B cell (primary cell): ENCODE measurements around the gene ASPN. TPM values are rescaled to one million over a fixed set of nuclear protein-coding genes. Genes with fewer than 3 reads are reported as not detected.

Source experiments
- ATAC-seq: fragments of 200-7000 bp; cut with Tn5 transposase; one replicate; pipeline ENCODE4 v1.10.0; 2021; ENCODE audit warnings: low read depth, mild to moderate bottlenecking, moderate number of reproducible peaks, moderate library complexity
- CTCF ChIA-PET: fragments of 350-600 bp; sonication (Branson Sonifier 250); formaldehyde crosslinking; loops from one replicate; lab custom pipeline; 2021; ENCODE audit warnings: antibody characterized with exemption, inconsistent platforms; lab: Charles Lee
- POLR2A ChIA-PET: fragments of 350-600 bp; sonication (Branson Sonifier 250); formaldehyde crosslinking; loops from one replicate; lab custom pipeline; 2021; ENCODE audit warnings: antibody characterized with exemption; lab: Charles Lee
- DNase-seq: peaks from one replicate; pipeline ENCODE4 v3.0.0; 2013
- H2AFZ ChIP-seq: 2 replicates; pipeline ENCODE4 v1.6.1; 2012; ENCODE audit warnings: mild to moderate bottlenecking, low read depth, low read length; ENCODE audit not compliant: insufficient read depth, poor library complexity, severe bottlenecking
- H3K27ac ChIP-seq, 2 donors: 1 replicate in 1 of 2; 2 replicates in 1 of 2; pipeline ENCODE4 v1.5.1; 2012 to 2013; ENCODE audit warnings: low read length in 2 of 2, mild to moderate bottlenecking in 2 of 2, moderate library complexity in 1 of 2
- H3K27me3 ChIP-seq, 4 experiments: fragments of 200-600 bp in 1 of 4; sonication (generic) in 1 of 4; replicated peaks in 1 of 4; 1 replicate in 2 of 4; 2 replicates in 2 of 4; pipeline versions ENCODE4 v1.6.1 to v1.7.0; 2013 to 2016; ENCODE audit warnings: low read length in 3 of 4, mild to moderate bottlenecking in 2 of 4, mixed read lengths in 1 of 4, moderate library complexity in 1 of 4; ENCODE audit not compliant: insufficient read depth in 4 of 4, control insufficient read depth in 3 of 4; ENCODE audit errors: control extremely low read depth in 1 of 4
- H3K36me3 ChIP-seq, 2 experiments: replicated peaks in 1 of 2; 1 replicate in 1 of 2; 2 replicates in 1 of 2; pipeline versions ENCODE4 v1.6.1 to v1.7.1; 2013; ENCODE audit warnings: low read length in 1 of 2; ENCODE audit not compliant: insufficient read depth in 2 of 2, control insufficient read depth in 1 of 2; ENCODE audit errors: control extremely low read depth in 1 of 2, extremely low read depth in 1 of 2
- H3K4me1 ChIP-seq, 2 donors: fragments of 200-600 bp in 1 of 2; sonication (generic) in 1 of 2; 1 replicate in 1 of 2; 2 replicates in 1 of 2; pipeline versions ENCODE4 v1.5.1 to v1.6.1; 2013 to 2017; ENCODE audit warnings: low read length in 2 of 2; ENCODE audit not compliant: control insufficient read depth in 2 of 2, insufficient read depth in 2 of 2
- H3K4me2 ChIP-seq: replicated peaks from 2 replicates; pipeline ENCODE3; 2012; ENCODE audit warnings: mild to moderate bottlenecking, low read depth, low read length; ENCODE audit not compliant: poor library complexity, severe bottlenecking
- H3K4me3 ChIP-seq, 5 experiments: fragments of 200-600 bp in 1 of 5; sonication (generic) in 1 of 5; 1 replicate in 3 of 5; 2 replicates in 2 of 5; pipeline versions ENCODE4 v1.5.1 to v1.7.0; 2011 to 2016; ENCODE audit warnings: low read length in 4 of 5, mild to moderate bottlenecking in 4 of 5, low read depth in 2 of 5, control low read depth in 1 of 5, moderate library complexity in 1 of 5; ENCODE audit not compliant: insufficient read depth in 1 of 5; ENCODE audit errors: control extremely low read depth in 1 of 5, extremely low read depth in 1 of 5
- H3K79me2 ChIP-seq: fragments of 200-600 bp; sonication (generic); one replicate; pipeline ENCODE4 v1.6.0; 2016; ENCODE audit warnings: low read length; ENCODE audit not compliant: control insufficient read depth, insufficient read depth
- H3K9ac ChIP-seq: fragments of 200-600 bp; sonication (generic); 2 replicates; pipeline ENCODE4 v1.6.1; 2017; ENCODE audit warnings: mild to moderate bottlenecking, low read length, moderate library complexity
- H3K9me3 ChIP-seq, 3 donors: one replicate each; pipeline versions ENCODE4 v1.6.1 to v1.7.1; 2013; ENCODE audit warnings: low read length in 2 of 3; ENCODE audit not compliant: control insufficient read depth in 2 of 3, insufficient read depth in 1 of 3; ENCODE audit errors: control extremely low read depth in 1 of 3
- H4K20me1 ChIP-seq: 2 replicates; pipeline ENCODE4 v1.6.0; 2012; ENCODE audit warnings: mild to moderate bottlenecking, low read length; ENCODE audit not compliant: insufficient read depth, control insufficient read depth, poor library complexity, severe bottlenecking
- H3K27ac Mint-ChIP-seq: one replicate; pipeline ENCODE4 v1.8.0; 2021; ENCODE audit warnings: mixed read lengths
- H3K27me3 Mint-ChIP-seq: one replicate; pipeline ENCODE4 v1.8.0; 2021; ENCODE audit warnings: mixed read lengths
- H3K4me1 Mint-ChIP-seq: one replicate; pipeline ENCODE4 v1.8.0; 2021; ENCODE audit warnings: mixed read lengths
- H3K4me3 Mint-ChIP-seq: one replicate; pipeline ENCODE4 v1.8.0; 2021; ENCODE audit warnings: mixed read lengths
- H3K9me3 Mint-ChIP-seq: one replicate; pipeline ENCODE4 v1.8.0; 2022; ENCODE audit warnings: mixed read lengths; ENCODE audit not compliant: insufficient read depth
- EZH2 ChIP-seq: IDR thresholded peaks from 2 replicates; pipeline ENCODE4 v1.6.1; 2012; ENCODE audit warnings: borderline replicate concordance, low read depth, mild to moderate bottlenecking, moderate library complexity, low read length; ENCODE audit not compliant: insufficient read depth, poor library complexity, severe bottlenecking
- WGBS: methylation state at CpG from one replicate; pipeline ENCODE4 v1.1.5; 2013; ENCODE audit warnings: missing lambda C conversion rate; ENCODE audit not compliant: insufficient coverage; 5-methylcytosine and 5-hydroxymethylcytosine counted together
- intact Hi-C: fragments of 100-400 bp; cut with micrococcal nuclease; formaldehyde crosslinking; loops from one replicate; pipeline ENCODE4 v1.10.0; 2022
- polyA plus RNA-seq: library from polyadenylated mRNA; depleted of rRNA; stranded (reverse); fragments of >200 nt; gene quantifications from 2 replicates; pipeline ENCODE4 v1.2.3, GENCODE V29; 2012
- total RNA-seq, 2 donors: library from RNA; stranded (reverse); fragments of 120-200 nt in 1 of 2; gene quantifications; 1 replicate in 1 of 2; 2 replicates in 1 of 2; pipeline versions ENCODE4 v1.2.3 to v1.2.4, GENCODE V29; 2013 to 2022
- TF ChIP-seq, protein P1 (sequence below): fragments of 200-600 bp; IDR thresholded peaks from one replicate; pipeline ENCODE4 v1.8.0; 2022; ENCODE audit warnings: antibody characterized with exemption, mild to moderate bottlenecking

ASPN gene
- total and polyA plus RNA-seq, 2 donors (not counting 1 experiment from before 2014, with no cell fraction given) = not detected

DNA sequence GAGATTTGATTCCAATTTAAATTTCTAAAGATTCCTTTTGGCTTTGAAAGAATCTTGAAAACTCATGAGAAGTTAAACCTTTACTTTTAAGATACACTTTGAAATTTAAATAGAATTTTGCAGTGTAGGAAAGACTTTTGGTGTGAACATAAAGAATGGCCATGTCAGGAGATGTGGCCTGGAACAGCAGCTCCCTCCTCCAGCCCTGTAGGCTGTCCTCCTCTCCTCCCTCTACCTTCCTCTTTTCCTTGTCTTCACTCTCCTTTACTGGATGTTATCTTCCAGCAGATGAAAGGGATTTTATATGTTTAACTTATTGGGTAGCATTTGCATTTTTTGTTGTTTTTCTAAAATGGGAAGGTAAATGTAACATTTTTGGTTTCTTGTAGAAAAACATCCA, 18.9 kb downstream of the ASPN start:
- ATAC-seq = no peak
- H3K4me1 Mint-ChIP-seq = no peaks in the 10 kb centered on the region
- ChIA-PET CTCF (no interaction called here), POLR2A (no interaction called here)
- no peak overlapping the region for H3K4me2 ChIP-seq
- H3K27ac Mint-ChIP-seq = no peak overlapping the region
- no peak overlapping the region for H3K9ac ChIP-seq
- DNase-seq = no peak
- H3K9me3 Mint-ChIP-seq = no peaks in the 10 kb centered on the region
- no peaks in the 10 kb centered on the region for H3K4me1 ChIP-seq
- H3K27me3 Mint-ChIP-seq = no peaks in the 10 kb centered on the region
- no peaks in the 10 kb centered on the region for H3K36me3 ChIP-seq
- intact Hi-C loops = no loop called here
- H3K27ac ChIP-seq = no peak overlapping the region
- no peaks in the 10 kb centered on the region for H3K79me2 ChIP-seq
- no peaks in the 10 kb centered on the region for H3K9me3 ChIP-seq
- TF ChIP-seq, protein P1, sequence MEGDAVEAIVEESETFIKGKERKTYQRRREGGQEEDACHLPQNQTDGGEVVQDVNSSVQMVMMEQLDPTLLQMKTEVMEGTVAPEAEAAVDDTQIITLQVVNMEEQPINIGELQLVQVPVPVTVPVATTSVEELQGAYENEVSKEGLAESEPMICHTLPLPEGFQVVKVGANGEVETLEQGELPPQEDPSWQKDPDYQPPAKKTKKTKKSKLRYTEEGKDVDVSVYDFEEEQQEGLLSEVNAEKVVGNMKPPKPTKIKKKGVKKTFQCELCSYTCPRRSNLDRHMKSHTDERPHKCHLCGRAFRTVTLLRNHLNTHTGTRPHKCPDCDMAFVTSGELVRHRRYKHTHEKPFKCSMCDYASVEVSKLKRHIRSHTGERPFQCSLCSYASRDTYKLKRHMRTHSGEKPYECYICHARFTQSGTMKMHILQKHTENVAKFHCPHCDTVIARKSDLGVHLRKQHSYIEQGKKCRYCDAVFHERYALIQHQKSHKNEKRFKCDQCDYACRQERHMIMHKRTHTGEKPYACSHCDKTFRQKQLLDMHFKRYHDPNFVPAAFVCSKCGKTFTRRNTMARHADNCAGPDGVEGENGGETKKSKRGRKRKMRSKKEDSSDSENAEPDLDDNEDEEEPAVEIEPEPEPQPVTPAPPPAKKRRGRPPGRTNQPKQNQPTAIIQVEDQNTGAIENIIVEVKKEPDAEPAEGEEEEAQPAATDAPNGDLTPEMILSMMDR = no peak
- TF ChIP-seq EZH2 = no peak
- H3K4me3 ChIP-seq = no peak overlapping the region
- H2AFZ ChIP-seq = no peak overlapping the region
- H3K4me3 Mint-ChIP-seq = no peak overlapping the region
- no peaks in the 10 kb centered on the region for H3K27me3 ChIP-seq
- H4K20me1 ChIP-seq = no peaks in the 10 kb centered on the region

DNA sequence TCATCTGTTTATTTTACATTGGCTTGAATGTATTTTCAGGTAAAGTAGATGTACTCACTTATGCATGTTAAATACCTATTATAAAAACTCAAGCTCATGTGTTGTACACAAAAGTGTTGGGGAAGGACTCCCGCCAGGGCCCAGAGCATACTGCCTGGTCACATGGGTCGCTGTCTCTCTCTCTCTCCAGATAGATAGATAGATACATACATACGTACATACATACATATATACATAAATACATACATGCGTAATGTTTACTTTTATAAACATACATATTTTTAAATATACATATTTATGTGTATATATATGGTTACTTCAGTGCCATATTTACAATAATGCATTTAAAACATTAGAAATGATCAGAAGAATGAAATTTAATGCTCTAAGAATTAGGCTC, 24.7 kb downstream of the ASPN start:
- Histone ChIP-seq H4K20me1 (no peaks in the 10 kb centered on the region), H2AFZ (no peak overlapping the region), H3K9me3 (no peaks in the 10 kb centered on the region), H3K27ac (no peak overlapping the region), H3K36me3 (no peaks in the 10 kb centered on the region), H3K4me1 (no peaks in the 10 kb centered on the region), H3K9ac (no peak overlapping the region), H3K27me3 (no peaks in the 10 kb centered on the region), H3K4me2 (no peak overlapping the region), H3K79me2 (no peaks in the 10 kb centered on the region), H3K4me3 (no peak overlapping the region)
- intact Hi-C loops = no loop called here
- POLR2A ChIA-PET = no interaction called here
- H3K27ac Mint-ChIP-seq = no peak overlapping the region
- no peaks in the 10 kb centered on the region for H3K27me3 Mint-ChIP-seq
- CTCF ChIA-PET = no interaction called here
- no peak overlapping the region for H3K4me3 Mint-ChIP-seq
- no peak for ATAC-seq
- H3K9me3 Mint-ChIP-seq = no peaks in the 10 kb centered on the region
- no peaks in the 10 kb centered on the region for H3K4me1 Mint-ChIP-seq
- WGBS = no CpG with 5 or more reads among the region's 4 CpGs
- DNase-seq = no peak
- no peak for TF ChIP-seq EZH2
- TF ChIP-seq, protein P1 = no peak
